Measurements from ENCODE around the gene NPHP4. TPM values are rescaled to one million over a fixed set of nuclear protein-coding genes. Genes with fewer than 3 reads are reported as not detected.

The NPHP4 gene
- total and polyA plus RNA-seq, 5 donors from 2014 or later: 0.29 to 13.2 (median 0.80) TPM

DNA sequence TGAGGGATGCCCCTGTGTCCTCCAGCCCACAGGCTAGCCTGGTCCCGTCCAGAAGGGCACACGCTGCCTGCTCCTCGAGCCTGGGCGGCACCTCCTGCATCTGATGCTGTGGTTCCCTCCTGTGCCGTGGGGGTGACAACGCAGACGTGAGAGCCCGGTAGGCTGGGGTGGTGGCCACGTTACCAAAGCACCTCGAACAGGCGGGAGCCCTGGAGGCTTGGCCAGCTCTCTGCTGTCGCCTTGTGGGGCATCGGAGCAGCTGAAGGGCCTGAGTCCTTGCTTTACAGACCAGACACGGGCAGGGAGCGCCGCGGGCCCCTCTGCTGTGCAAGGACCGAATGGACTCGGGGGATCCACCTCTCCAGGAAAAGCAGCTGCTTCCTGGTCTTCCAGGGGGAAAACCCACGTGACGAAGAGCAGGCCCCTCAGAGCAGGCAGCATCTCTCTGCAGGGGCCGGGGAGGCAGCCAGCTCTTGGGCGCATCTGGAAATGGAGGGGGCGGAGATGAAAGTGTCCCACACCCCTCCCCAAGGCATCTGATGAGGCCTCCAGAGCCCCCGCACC lies 133.3 kb downstream of the NPHP4 start:
- H3K9me3 Mint-ChIP-seq: no peaks in the 10 kb centered on the region
- no peak for ATAC-seq (ENCODE audit: low read depth in 2 of 2)

DNA sequence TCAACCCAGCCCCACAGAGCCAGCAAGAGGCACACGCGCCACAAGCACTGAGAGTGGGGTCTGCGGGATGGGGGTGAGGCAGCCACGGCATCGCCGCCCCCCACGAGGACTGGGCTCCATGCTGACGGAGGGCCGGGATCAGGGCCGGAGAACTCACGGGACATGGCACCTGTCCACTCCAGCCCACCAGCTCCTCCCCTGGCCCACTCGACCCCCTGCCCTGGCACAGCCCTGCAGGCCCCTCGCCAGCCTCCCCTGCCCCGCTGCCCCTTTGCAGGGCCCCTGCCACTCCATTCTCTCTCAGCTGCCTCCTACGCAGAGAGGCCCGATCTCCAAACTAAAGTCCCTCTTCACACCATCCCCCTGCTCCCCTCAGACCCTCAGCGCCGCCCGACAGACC lies 134.0 kb downstream of the NPHP4 start:
- no peaks in the 10 kb centered on the region for H3K27me3 ChIP-seq (ENCODE audit: control insufficient read depth, insufficient read depth, low read length)
- no peaks in the 10 kb centered on the region for H3K9me3 ChIP-seq (ENCODE audit: control insufficient read depth in 2 of 2, low read length in 2 of 2)
- DNase-seq (no peak), ATAC-seq (ENCODE audit: low read depth in 2 of 2) (no peak)
- no peak overlapping the region for H3K27ac ChIP-seq (ENCODE audit: insufficient read depth, low read length, poor library complexity, severe bottlenecking)
- Mint-ChIP-seq H3K27ac (no peak overlapping the region), H3K9me3 (no peaks in the 10 kb centered on the region), H3K27me3 (no peaks in the 10 kb centered on the region), H3K4me1 (no peaks in the 10 kb centered on the region), H3K36me3 (peaks cover 13% of the 10 kb centered on the region), H3K4me3 (no peak overlapping the region)
- no peaks in the 10 kb centered on the region for H3K4me1 ChIP-seq (ENCODE audit: control insufficient read depth, insufficient read depth, low read length, poor library complexity, severe bottlenecking)
- no peaks in the 10 kb centered on the region for H3K36me3 ChIP-seq (ENCODE audit: control insufficient read depth, insufficient read depth, low read length)
- H3K4me3 ChIP-seq (ENCODE audit: low read depth, low read length): no peak overlapping the region

More for the DNA sequence above, 133.3 kb downstream of the NPHP4 start:
- no peak overlapping the region for H3K27ac Mint-ChIP-seq
- Histone ChIP-seq H3K4me1 (ENCODE audit: control insufficient read depth, insufficient read depth, low read length, poor library complexity, severe bottlenecking) (no peaks in the 10 kb centered on the region), H3K27me3 (ENCODE audit: control insufficient read depth, insufficient read depth, low read length) (no peaks in the 10 kb centered on the region), H3K36me3 (ENCODE audit: control insufficient read depth, insufficient read depth, low read length) (no peaks in the 10 kb centered on the region), H3K27ac (ENCODE audit: insufficient read depth, low read length, poor library complexity, severe bottlenecking) (no peak overlapping the region), H3K9me3 (ENCODE audit: control insufficient read depth in 2 of 2, low read length in 2 of 2) (no peaks in the 10 kb centered on the region), H3K4me3 (ENCODE audit: low read depth, low read length) (no peak overlapping the region)
- H3K27me3 Mint-ChIP-seq: no peaks in the 10 kb centered on the region
- H3K4me1 Mint-ChIP-seq: no peaks in the 10 kb centered on the region
- peaks cover 13% of the 10 kb centered on the region for H3K36me3 Mint-ChIP-seq
- no peak overlapping the region for H3K4me3 Mint-ChIP-seq
- no peak for DNase-seq

DNA sequence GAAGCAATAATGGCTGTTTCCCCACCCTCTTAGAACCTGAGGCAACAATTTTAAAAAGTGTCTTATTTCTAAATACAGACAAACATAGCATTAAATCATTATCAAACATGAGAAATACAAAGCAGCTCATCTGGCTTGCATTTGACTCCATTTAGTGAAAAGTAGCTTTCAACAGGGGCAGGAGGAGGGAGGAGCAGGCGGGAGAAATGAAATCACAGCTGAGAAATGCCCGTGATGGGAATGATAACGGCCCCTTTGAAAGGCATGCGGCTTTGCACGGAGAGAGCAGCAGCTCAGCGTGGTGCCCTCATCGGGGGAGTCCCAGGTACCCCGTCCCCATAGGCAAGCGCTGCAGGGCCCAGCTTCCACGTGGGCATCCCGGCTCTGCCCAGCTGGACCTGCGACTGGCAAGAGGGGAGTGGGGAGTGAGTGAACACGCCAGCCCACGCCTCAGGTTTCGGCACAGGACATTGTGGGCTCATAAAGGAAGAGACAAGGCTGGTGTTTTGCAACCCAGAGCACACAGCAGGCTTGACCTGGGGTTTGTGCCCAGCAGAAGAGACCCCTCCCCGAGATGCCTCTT lies 134.6 kb downstream of the NPHP4 start:
- Histone ChIP-seq H3K27me3 (ENCODE audit: control insufficient read depth, insufficient read depth, low read length) (no peaks in the 10 kb centered on the region), H3K9me3 (ENCODE audit: control insufficient read depth in 2 of 2, low read length in 2 of 2) (no peaks in the 10 kb centered on the region), H3K27ac (ENCODE audit: insufficient read depth, low read length, poor library complexity, severe bottlenecking) (no peak overlapping the region), H3K4me1 (ENCODE audit: control insufficient read depth, insufficient read depth, low read length, poor library complexity, severe bottlenecking) (no peaks in the 10 kb centered on the region), H3K4me3 (ENCODE audit: low read depth, low read length) (no peak overlapping the region), H3K36me3 (ENCODE audit: control insufficient read depth, insufficient read depth, low read length) (no peaks in the 10 kb centered on the region)
- DNase-seq: no peak
- no peaks in the 10 kb centered on the region for H3K4me1 Mint-ChIP-seq
- H3K9me3 Mint-ChIP-seq: no peaks in the 10 kb centered on the region
- no peak overlapping the region for H3K4me3 Mint-ChIP-seq
- ATAC-seq (ENCODE audit: low read depth in 2 of 2): no peak
- H3K27ac Mint-ChIP-seq: peak overlapping the region in 1 of 3 donors; percentile 65
- H3K27me3 Mint-ChIP-seq: no peaks in the 10 kb centered on the region
- peaks cover 13% of the 10 kb centered on the region for H3K36me3 Mint-ChIP-seq

DNA sequence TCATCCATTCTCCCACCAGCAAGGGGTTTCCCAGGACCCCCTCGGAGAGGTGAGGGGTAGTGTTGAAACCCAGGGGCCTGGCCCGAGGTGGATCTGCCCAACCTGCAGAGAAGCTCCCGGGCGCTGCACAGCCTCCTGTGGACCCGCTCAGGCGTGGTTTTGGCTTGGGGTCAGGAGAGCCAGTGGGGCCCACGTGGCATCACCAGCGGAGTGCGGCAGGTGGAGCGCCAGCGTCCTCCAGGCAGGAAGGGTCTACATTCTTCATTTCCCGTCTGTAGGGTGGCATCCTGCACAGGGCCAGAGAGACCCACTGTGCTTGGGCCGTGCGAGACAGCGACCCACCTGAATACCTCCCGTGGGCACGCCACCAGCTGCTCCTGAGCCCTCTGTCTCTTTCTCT lies 135.2 kb downstream of the NPHP4 start:
- Histone ChIP-seq H3K9me3 (ENCODE audit: control insufficient read depth in 2 of 2, low read length in 2 of 2) (no peaks in the 10 kb centered on the region), H3K4me3 (ENCODE audit: low read depth, low read length) (no peak overlapping the region), H3K27ac (ENCODE audit: insufficient read depth, low read length, poor library complexity, severe bottlenecking) (no peak overlapping the region), H3K27me3 (ENCODE audit: control insufficient read depth, insufficient read depth, low read length) (no peaks in the 10 kb centered on the region), H3K4me1 (ENCODE audit: control insufficient read depth, insufficient read depth, low read length, poor library complexity, severe bottlenecking) (no peaks in the 10 kb centered on the region), H3K36me3 (ENCODE audit: control insufficient read depth, insufficient read depth, low read length) (no peaks in the 10 kb centered on the region)
- peak overlapping the region in 2 of 3 donors; percentile 46 to 65 for H3K27ac Mint-ChIP-seq
- ATAC-seq (ENCODE audit: low read depth in 2 of 2): no peak
- no peaks in the 10 kb centered on the region for H3K9me3 Mint-ChIP-seq
- H3K4me1 Mint-ChIP-seq: no peaks in the 10 kb centered on the region
- peaks cover 13% of the 10 kb centered on the region for H3K36me3 Mint-ChIP-seq
- H3K27me3 Mint-ChIP-seq: no peaks in the 10 kb centered on the region
- DNase-seq: no peak
- H3K4me3 Mint-ChIP-seq: no peak overlapping the region

DNA sequence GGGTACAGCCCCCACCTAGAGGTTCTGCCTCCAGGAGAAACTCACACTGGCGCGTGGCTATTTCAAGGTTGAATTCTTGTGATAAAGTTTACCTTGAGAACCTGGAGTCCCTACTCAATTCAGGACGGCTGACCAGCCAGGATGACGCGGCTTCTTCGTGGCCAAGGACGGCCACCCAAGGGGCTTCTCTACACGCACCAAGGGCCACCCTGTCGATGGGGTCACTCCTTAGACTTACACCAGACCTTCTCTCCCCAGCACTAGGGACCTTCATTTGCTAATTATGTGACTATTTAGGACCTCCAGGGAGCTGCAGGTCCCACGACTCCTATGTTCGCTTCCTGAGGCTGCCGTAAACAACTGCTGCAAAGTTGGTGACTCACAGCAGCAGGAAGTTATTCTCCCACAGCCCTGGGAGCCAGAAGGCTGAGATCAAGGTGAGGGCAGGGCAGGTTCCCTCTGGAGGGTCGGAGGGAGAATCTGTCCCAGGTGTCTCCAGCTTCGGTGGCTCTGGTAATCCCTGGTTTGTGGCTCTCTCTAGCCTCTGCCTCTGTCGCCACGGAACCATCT lies 135.9 kb downstream of the NPHP4 start:
- Mint-ChIP-seq H3K9me3 (no peaks in the 10 kb centered on the region), H3K4me1 (no peaks in the 10 kb centered on the region), H3K27me3 (no peaks in the 10 kb centered on the region), H3K27ac (no peak overlapping the region), H3K36me3 (peaks cover 12% of the 10 kb centered on the region), H3K4me3 (no peak overlapping the region)
- no peak overlapping the region for H3K4me3 ChIP-seq (ENCODE audit: low read depth, low read length)
- H3K36me3 ChIP-seq (ENCODE audit: control insufficient read depth, insufficient read depth, low read length): no peaks in the 10 kb centered on the region
- DNase-seq (no peak), ATAC-seq (ENCODE audit: low read depth in 2 of 2) (no peak)
- no peaks in the 10 kb centered on the region for H3K9me3 ChIP-seq (ENCODE audit: control insufficient read depth in 2 of 2, low read length in 2 of 2)
- H3K4me1 ChIP-seq (ENCODE audit: control insufficient read depth, insufficient read depth, low read length, poor library complexity, severe bottlenecking): no peaks in the 10 kb centered on the region
- H3K27me3 ChIP-seq (ENCODE audit: control insufficient read depth, insufficient read depth, low read length): no peaks in the 10 kb centered on the region
- H3K27ac ChIP-seq (ENCODE audit: insufficient read depth, low read length, poor library complexity, severe bottlenecking): no peak overlapping the region

DNA sequence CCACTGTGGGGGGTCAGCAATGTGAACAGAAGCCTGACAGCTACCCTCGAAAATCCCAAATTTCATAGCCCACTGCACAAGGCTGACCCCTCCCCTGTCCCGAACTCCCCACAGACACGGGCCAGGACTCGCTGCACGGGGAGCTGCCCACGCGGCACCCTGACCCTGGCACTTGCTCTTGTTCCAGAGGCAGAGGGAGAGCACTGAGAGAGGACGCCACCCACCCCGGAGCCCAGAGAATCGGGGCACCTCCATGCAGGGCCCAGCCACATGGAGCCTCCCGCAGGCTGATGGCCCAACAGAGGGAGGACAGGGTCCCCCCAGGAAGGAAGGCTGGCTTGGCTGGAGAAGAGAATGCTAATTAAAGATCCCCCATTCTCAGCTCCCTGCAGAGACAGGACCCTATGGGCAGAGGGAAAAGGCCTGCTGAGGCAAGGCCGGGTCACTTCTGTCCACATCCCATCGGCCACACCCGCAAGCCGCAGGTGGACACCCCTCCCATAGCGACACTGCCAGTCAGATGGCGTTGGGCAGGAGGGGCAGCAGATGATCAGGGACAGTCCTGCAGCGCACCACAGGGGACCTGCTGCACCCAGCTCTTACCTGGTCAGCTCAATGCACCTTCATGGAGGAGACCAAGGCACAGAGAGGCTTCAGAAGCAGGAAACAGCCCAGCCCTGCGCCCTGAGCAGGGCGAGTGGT lies 136.9 kb downstream of the NPHP4 start:
- no peak overlapping the region for H3K4me3 ChIP-seq (ENCODE audit: low read depth, low read length)
- no peaks in the 10 kb centered on the region for H3K9me3 ChIP-seq (ENCODE audit: control insufficient read depth in 2 of 2, low read length in 2 of 2)
- no peak for ATAC-seq (ENCODE audit: low read depth in 2 of 2)
- no peak for DNase-seq
- H3K27me3 Mint-ChIP-seq: no peaks in the 10 kb centered on the region
- no peak overlapping the region for H3K4me3 Mint-ChIP-seq
- no peaks in the 10 kb centered on the region for H3K9me3 Mint-ChIP-seq
- H3K27ac Mint-ChIP-seq: no peak overlapping the region
- H3K27me3 ChIP-seq (ENCODE audit: control insufficient read depth, insufficient read depth, low read length): no peaks in the 10 kb centered on the region
- no peaks in the 10 kb centered on the region for H3K4me1 ChIP-seq (ENCODE audit: control insufficient read depth, insufficient read depth, low read length, poor library complexity, severe bottlenecking)
- H3K27ac ChIP-seq (ENCODE audit: insufficient read depth, low read length, poor library complexity, severe bottlenecking): no peak overlapping the region
- no peaks in the 10 kb centered on the region for H3K36me3 ChIP-seq (ENCODE audit: control insufficient read depth, insufficient read depth, low read length)
- no peaks in the 10 kb centered on the region for H3K4me1 Mint-ChIP-seq
- H3K36me3 Mint-ChIP-seq: peaks cover 3% of the 10 kb centered on the region

DNA sequence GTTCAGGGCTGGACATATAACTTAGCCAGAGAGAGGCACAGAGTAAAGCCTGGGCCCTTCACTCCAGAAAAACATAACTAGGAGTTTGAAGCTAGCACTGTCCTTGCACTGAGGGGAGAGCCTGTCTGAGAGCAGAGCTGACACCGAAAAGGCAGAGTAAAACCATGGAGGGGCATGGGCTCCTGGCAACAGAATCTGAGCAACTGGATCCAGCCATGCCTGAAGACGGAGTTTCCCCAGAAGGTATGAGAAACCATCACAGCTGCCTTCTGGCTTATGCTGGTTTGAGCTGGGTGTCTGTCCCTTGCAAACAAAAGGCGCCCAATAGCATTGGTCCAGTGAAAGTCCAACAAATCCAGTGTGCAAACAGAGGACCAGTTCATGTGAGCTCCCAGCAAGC lies 137.5 kb downstream of the NPHP4 start:
- Mint-ChIP-seq H3K36me3 (no peaks in the 10 kb centered on the region), H3K4me1 (no peaks in the 10 kb centered on the region), H3K9me3 (no peaks in the 10 kb centered on the region), H3K4me3 (no peak overlapping the region), H3K27me3 (no peaks in the 10 kb centered on the region), H3K27ac (no peak overlapping the region)
- H3K9me3 ChIP-seq (ENCODE audit: control insufficient read depth in 2 of 2, low read length in 2 of 2): no peaks in the 10 kb centered on the region
- no peaks in the 10 kb centered on the region for H3K27me3 ChIP-seq (ENCODE audit: control insufficient read depth, insufficient read depth, low read length)
- no peak for DNase-seq
- no peak overlapping the region for H3K27ac ChIP-seq (ENCODE audit: insufficient read depth, low read length, poor library complexity, severe bottlenecking)
- no peak overlapping the region for H3K4me3 ChIP-seq (ENCODE audit: low read depth, low read length)
- H3K4me1 ChIP-seq (ENCODE audit: control insufficient read depth, insufficient read depth, low read length, poor library complexity, severe bottlenecking): no peaks in the 10 kb centered on the region
- no peak for ATAC-seq (ENCODE audit: low read depth in 2 of 2)
- H3K36me3 ChIP-seq (ENCODE audit: control insufficient read depth, insufficient read depth, low read length): no peaks in the 10 kb centered on the region
